Measurements from ENCODE around the gene SLC1A2.

The SLC1A2 gene

DNA sequence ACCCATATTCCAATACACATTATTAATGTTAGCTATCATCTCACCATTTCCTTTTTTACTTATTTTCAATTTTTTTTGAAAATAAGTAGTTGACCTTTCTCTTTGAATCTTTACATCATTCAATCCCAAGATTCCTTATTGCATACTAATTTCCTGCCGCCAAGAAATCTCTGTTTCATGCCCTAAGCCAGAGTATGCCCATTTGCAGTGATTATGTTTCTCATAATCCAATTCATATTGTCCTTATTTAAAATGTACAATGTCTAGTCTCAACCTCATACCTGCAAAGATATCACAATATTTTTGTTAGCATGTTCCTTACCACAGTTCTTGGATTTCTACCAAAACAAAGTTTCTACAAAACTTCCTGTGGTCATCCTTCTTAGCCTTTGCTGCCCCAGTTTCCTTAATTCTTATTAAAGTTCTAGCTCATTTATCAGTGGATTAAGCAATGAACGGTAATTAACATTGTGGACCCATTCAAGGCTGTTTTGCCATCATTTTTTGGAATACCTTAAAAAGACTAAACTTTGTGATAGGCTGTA, 205.1 kb downstream of the SLC1A2 start:
- DNase-seq, result no peak

DNA sequence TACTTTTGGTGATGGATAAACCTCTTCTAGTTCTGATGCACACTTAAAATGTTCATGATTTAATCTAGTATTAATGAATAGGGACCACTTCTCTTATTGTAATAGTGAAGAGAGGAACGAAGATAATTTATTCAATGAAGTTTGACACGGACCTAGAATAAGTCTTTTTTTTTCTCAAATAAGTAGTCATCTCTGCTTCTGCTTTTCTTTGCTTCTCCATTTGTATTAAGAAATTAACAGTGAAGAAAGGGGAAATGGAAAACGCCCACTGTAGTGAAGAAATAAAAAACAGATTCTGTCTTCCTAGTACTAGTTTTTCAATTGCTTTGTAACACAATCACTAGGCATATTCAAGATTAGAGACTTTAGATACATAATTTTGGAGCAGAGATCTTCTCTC, 207.4 kb downstream of the SLC1A2 start:
- DNase-seq, result peak; percentile 81

DNA sequence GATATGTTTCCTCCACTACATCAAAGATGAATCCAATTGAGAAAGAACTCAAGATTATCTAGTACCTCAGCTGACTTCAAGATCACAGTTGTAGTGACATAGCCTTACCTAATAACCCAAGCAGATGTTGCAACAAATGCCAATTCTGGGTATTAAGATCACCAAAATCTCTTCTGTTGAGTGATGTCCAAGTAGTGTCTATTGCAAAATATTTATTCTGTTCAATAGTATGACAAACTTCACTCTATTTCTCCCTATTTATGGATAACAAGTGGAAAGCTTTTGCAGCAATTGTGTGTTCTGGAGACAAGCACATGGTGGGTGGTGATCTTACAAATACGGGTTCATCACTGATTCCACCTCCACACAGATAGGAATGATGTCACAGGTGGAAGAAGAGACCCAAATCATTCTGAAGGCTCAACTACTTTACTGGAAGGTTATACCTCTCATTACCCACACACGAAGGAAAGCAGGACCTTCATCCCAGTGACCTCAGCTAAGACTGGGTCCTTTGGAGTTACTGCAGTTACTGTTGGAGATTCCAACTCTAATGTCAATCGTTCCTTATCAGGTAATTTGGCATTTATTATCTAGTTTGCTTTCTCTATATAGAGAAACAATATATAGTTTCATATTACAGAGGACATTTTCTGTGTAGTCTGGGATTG, 208.3 kb downstream of the SLC1A2 start:
- peak; percentile 66 for DNase-seq

DNA sequence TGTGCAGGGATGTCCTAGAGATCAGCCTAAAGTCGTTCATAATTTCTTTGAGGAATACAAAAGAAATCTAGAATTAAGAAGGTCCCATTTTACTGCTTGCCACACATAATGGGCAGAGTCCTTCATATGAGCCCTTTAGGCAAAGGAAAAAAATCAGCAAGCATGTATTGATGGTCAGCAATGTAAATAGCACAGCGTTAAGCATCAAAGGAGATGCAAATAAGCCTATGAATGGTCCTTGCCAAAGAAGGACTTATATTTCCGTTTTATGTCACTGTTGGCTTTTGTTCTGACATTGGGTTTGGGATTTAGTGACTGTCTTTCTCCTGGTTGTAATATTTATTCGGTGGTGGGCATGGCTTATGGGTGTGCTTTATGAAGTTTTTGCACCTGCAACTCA, 210.6 kb downstream of the SLC1A2 start:
- no peak for DNase-seq

DNA sequence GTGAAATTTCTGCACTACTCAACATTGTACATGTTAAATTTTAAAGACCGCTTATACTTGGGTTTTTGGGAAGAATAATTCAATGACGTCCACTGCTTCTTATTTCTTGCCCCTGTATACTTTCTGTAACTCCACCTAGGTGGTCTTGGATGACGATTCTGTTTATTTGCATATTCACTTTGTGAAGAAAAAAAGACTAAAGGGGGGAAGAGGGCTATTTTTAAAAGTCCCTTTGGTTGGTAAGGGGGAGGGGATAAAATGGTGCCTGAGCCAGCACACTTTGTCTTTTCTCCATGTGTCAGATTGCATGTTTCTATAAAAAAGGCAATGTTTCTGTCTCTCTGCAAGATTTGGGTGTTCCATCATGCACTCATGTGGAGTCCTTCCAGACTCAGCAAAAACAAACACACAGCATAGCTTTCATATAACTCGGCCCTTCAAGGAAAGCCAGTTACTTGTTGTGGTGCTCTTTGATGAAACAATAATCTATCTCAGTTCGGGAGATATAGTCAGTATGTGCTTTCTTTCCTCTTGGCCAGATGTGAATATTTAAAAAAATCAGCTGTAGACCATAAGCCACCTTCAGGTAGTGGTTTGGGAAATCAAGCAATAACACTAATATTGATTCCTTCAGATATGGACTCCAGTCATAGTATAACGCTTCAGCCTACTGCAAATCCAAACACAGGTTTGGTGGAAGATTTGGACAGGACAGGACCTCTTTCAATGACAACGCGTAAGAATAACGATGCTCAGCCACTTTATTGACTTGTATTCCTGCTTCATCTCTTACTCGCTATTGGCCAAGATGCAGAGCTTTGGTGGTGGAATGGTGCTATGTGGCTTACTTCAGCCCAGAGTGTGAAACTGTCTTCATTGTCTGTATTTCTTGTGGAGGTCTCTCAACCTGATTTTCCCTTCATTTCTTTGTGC, 211.6 kb downstream of the SLC1A2 start:
- no peak for DNase-seq

DNA sequence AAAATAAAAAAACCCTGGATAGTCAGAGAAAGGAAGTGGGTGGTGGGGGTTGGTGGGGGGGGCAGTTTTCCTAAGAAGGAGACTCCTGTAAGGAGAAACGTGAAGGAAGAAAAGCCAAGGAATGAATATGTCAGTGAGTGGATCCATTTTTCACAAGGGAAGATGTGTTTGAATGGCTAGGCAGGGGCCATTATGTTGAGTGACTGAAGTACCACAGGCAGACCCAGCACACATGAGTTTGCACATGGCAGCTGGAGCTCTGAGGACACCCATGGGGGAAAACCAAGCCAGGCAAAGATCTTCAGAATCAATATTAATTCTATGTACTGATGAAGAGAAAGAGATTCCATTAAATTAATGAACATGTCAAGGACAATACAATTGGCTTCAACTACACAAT, 212.7 kb downstream of the SLC1A2 start:
- no peak for DNase-seq

DNA sequence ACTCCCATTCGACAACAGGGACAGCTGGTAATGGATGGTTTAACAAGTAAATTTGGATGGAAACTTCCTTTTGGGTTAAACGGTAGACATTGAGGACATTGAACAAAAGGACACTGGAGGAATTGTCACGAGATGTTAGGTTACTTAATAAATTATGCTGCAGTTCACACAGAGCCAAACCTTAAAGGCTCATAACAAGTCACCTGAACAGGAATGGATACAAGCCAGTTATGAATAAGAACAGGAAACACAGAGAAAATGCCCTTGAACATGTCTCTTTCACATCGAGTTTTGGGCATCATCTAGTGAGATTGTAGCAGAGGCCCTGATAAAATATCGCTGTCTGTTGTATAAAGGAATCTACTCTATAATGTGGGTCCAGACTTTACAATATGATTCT, 214.7 kb downstream of the SLC1A2 start:
- no peak for DNase-seq
